NCI-H146 treated with DMSO at 0.1 percent for 48 hours (cell line): ENCODE measurements around the gene XPNPEP2.

Experiments used
- DNase-seq: peaks from one replicate; lab custom pipeline; 2025; ENCODE audit not compliant: unreplicated experiment; lab: John Stamatoyannopoulos, UW

Gene XPNPEP2

GRCh38 chrX:129793604-129794191 lies 54.9 kb downstream of the XPNPEP2 start:
- DNase-seq, result no peak

DNA sequence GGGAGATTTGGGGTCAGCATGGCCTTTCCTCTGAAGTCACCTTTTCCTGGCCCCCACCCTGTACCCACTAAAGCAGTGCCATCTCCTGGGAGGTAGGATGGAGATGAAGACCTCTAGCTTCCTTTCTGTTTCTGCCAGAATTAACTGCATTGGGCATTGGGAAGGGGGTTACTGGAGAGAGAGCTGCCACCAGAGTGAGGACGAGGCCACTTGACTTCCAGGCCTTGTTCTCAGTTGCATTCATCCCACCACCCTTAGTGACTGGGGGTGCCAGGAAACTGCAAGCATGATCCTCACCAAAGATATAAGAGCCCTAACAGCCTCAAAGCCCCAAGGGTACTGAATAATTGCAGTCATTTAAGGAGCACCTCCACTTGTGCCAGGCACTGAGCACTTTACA lies 56.8 kb downstream of the XPNPEP2 start:
- no peak for DNase-seq

GRCh38 chrX:129797251-129797906 lies 58.6 kb downstream of the XPNPEP2 start:
- DNase-seq, result no peak

DNA sequence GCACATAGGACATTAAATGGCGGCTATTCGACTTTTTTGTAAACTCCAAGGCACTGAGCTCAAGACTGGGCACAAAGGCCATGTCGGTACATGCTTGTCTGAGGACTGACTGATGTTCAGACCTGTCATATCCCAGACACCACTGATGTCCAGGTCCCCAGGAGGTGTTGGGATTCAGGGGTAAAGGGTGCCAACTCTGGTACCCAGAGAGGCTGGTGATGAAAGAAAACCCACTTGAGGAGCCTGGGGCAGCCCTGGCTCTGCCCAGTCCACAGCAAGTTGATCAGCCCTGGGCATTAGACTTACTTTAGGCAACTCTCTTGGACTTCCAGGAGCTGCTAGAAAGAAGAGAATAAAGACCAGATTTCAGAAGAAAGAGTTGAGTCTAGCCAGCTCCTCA lies 59.7 kb downstream of the XPNPEP2 start:
- no peak for DNase-seq

GRCh38 chrX:129798888-129799287 lies 60.1 kb downstream of the XPNPEP2 start:
- no peak for DNase-seq

GRCh38 chrX:129800186-129800585 lies 61.4 kb downstream of the XPNPEP2 start:
- DNase-seq, result no peak

DNA sequence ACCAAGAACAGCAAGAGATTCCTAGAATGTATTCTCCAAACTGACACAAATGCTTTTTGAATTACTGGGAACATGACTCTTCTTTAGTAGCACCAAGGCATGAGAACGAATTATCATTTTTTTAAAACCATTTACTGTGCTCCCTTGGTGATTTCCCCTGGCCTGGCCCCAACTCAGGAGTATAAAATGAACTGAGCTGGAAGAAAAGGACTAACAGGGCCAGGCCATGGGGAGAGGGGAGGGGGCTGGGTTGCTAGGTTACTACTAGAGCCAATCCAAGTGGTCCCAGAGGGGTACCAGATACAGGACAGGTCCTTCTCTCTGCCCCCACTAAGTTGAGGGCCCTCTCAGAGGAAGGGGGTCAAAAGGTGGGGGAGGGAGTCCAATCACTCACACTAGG lies 64.1 kb downstream of the XPNPEP2 start:
- no peak for DNase-seq

DNA sequence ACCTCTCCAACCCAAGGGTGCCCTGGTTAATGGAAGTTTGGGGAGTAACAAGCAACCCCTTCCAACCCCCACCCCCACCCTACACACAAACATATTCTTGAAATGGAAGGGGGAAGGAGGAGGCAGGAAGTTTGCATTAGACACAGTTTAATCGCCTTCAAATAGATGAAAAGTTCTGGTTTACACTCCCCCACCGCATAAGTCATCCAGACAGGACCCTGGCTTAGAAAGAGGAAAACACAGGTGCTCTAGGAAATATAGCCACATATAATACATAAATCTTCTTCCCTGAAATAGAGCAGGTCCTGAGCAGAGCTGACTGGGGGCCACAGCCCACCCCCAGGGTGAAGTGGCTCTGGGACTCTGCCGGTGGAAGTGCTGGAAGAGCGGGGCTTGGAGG lies 66.0 kb downstream of the XPNPEP2 start:
- no peak for DNase-seq

GRCh38 chrX:129808158-129808828 lies 69.5 kb downstream of the XPNPEP2 start:
- no peak for DNase-seq

GRCh38 chrX:129808829-129809796 lies 70.3 kb downstream of the XPNPEP2 start:
- DNase-seq, result no peak

DNA sequence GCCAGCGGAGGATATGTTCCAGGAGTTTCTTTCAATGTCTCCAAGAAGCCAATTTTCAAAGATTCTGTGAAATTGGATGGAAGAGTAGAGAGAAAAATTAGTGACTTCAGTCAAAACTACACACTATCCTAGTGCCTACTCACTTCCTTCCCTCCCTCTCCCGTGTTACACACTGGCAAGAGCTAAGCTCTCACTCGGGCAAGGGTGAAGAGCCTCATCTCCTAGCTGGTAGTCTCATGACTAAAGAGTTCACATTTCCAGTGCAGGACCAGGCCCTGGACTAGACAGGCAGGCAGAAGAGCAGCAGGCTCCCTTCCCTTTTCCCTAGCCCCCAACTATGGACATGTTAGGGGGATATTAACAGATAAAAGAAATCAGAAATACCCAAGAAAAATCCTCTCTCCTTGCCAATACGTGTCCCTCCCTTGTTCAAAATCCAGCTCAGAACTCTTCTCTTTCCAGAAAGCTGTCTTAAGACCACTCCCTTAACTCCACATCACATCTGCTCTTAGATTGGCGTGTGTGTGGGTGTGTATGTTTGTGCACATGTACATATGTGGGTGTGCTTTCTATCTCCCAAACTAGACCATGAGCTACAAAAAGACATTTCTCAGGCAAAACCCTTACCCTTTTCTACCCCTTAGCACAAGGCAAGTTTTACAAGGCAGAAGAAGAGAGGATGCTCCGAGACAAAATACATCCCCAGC lies 75.0 kb downstream of the XPNPEP2 start:
- DNase-seq, result no peak

DNA sequence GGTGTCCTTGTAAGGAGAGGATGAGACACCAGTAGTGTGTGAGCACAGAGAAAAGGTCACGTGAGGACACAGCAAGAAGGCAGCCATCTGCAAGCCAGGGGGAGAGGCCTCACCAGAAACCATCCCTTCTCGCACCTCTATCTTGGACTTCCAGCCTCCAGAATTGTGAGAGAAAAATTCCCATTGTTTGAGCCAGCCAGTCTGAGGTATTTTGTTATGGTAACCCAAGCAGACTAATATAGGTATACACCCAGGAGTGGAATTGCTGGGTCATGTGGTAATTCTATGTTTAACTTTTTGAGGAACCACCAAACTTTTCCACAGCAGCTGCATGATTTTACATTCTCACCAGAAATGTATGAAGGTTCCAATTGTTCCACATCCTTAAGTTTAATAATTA lies 79.3 kb downstream of the XPNPEP2 start:
- DNase-seq, result no peak
